HEK293T (cell line): ENCODE data around the gene ADAMTS12.

Source experiments
- CTCF ChIA-PET: fragments of 350-600 bp; formaldehyde crosslinking; extraction: SDS; loops from one replicate; lab custom pipeline; 2021; ENCODE audit warnings: antibody characterized with exemption, inconsistent platforms; lab: Yijun Ruan, JAX
- POLR2A ChIA-PET: fragments of 350-600 bp; formaldehyde crosslinking; extraction: SDS; loops from one replicate; lab custom pipeline; 2020; ENCODE audit warnings: antibody characterized with exemption, inconsistent platforms; lab: Yijun Ruan, JAX
- DNase-seq: peaks from one replicate; pipeline ENCODE4 v3.0.0; 2012; ENCODE audit warnings: mixed read lengths; ENCODE audit errors: extremely low spot score
- ARNT ChIP-seq: fragments of 450-650 bp; IDR thresholded peaks from 2 replicates; pipeline ENCODE4 v1.6.1; 2017; ENCODE audit warnings: mild to moderate bottlenecking
- BHLHE40 ChIP-seq: fragments of 450-650 bp; IDR thresholded peaks from 2 replicates; pipeline ENCODE4 v1.6.1; 2016; ENCODE audit warnings: mild to moderate bottlenecking, moderate library complexity, borderline replicate concordance
- CTBP1 ChIP-seq: fragments of 450-650 bp; IDR thresholded peaks from 2 replicates; pipeline ENCODE4 v1.6.1; 2016; ENCODE audit warnings: borderline replicate concordance
- ELF4 ChIP-seq: fragments of 450-650 bp; IDR thresholded peaks from 2 replicates; pipeline ENCODE4 v1.6.1; 2017; ENCODE audit warnings: antibody characterized with exemption
- FOXA1 ChIP-seq: fragments of 450-650 bp; IDR thresholded peaks from 2 replicates; pipeline ENCODE4 v1.6.1; 2016; ENCODE audit warnings: mild to moderate bottlenecking
- FOXK2 ChIP-seq: fragments of 450-650 bp; IDR thresholded peaks from 2 replicates; pipeline ENCODE4 v1.6.1; 2016; ENCODE audit warnings: mild to moderate bottlenecking
- FOXM1 ChIP-seq: fragments of 450-650 bp; IDR thresholded peaks from 2 replicates; pipeline ENCODE4 v1.6.1; 2017; ENCODE audit warnings: mild to moderate bottlenecking, borderline replicate concordance
- HDGF ChIP-seq: fragments of 450-650 bp; IDR thresholded peaks from 2 replicates; pipeline ENCODE4 v1.6.1; 2017; ENCODE audit warnings: antibody characterized with exemption, borderline replicate concordance
- L3MBTL2 ChIP-seq: fragments of 450-650 bp; conservative IDR thresholded peaks from 2 replicates; pipeline ENCODE4 v1.6.1; 2016; ENCODE audit warnings: mild to moderate bottlenecking
- LEF1 ChIP-seq: fragments of 450-650 bp; IDR thresholded peaks from 2 replicates; pipeline ENCODE4 v1.6.1; 2017; ENCODE audit warnings: mild to moderate bottlenecking, borderline replicate concordance
- NFRKB ChIP-seq: fragments of 450-650 bp; IDR thresholded peaks from 2 replicates; pipeline ENCODE4 v1.6.1; 2016; ENCODE audit warnings: mild to moderate bottlenecking, moderate library complexity
- SP1 ChIP-seq: fragments of 450-650 bp; IDR thresholded peaks from 2 replicates; pipeline ENCODE4 v1.6.1; 2017
- SUZ12 ChIP-seq: fragments of 450-650 bp; IDR thresholded peaks from 2 replicates; pipeline ENCODE4 v1.6.1; 2016; ENCODE audit warnings: mild to moderate bottlenecking
- TARDBP ChIP-seq: fragments of 450-650 bp; IDR thresholded peaks from 2 replicates; pipeline ENCODE4 v1.6.1; 2016
- ZNF384 ChIP-seq: fragments of 450-650 bp; IDR thresholded peaks from 2 replicates; pipeline ENCODE4 v1.6.1; 2016
- TF ChIP-seq, protein P1 (sequence below): fragments of 450-650 bp; IDR thresholded peaks from 2 replicates; pipeline ENCODE4 v1.6.1; 2016

ADAMTS12 gene

GRCh38 chr5:33755231-33755630, 136.6 kb downstream of the ADAMTS12 start:
- no peak for DNase-seq
- ChIA-PET CTCF (no interaction called here), POLR2A (no interaction called here)
- TF ChIP-seq, protein P1, sequence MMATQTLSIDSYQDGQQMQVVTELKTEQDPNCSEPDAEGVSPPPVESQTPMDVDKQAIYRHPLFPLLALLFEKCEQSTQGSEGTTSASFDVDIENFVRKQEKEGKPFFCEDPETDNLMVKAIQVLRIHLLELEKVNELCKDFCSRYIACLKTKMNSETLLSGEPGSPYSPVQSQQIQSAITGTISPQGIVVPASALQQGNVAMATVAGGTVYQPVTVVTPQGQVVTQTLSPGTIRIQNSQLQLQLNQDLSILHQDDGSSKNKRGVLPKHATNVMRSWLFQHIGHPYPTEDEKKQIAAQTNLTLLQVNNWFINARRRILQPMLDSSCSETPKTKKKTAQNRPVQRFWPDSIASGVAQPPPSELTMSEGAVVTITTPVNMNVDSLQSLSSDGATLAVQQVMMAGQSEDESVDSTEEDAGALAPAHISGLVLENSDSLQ: no peak
- TF ChIP-seq FOXM1: no peak
- no peak for TF ChIP-seq HDGF
- TF ChIP-seq NFRKB: no peak
- no peak for TF ChIP-seq LEF1
- TF ChIP-seq BHLHE40: no peak
- no peak for TF ChIP-seq L3MBTL2
- no peak for TF ChIP-seq CTBP1
- no peak for TF ChIP-seq ARNT
- TF ChIP-seq SP1: no peak
- no peak for TF ChIP-seq ELF4
- TF ChIP-seq TARDBP: no peak
- no peak for TF ChIP-seq FOXA1

DNA sequence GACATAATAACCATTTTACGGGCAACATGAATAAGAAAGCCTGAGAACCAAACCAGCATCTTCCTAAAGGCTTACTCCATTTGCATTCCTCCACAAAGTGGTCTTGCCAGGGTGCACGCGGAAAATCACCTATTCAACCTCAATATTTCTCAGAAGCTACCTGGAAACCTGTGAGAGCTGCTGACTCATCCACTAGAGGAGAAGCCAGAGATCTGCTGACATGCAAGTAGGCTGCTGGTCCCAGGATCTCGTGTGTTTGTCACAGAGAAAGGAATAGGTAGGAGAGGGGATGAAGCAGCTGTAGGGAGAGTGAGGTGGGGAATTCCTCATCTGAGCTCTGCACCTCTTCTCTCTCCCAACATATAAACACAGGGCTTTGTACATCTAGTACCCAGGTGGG, 138.1 kb downstream of the ADAMTS12 start:
- POLR2A ChIA-PET: no interaction called here
- CTCF ChIA-PET: interaction anchor here (0.6 kb wide), 1 partner anchor 1676 kb away, joined by 5 read pairs; no protein-coding TSS in a partner anchor
- TF ChIP-seq BHLHE40: no peak
- no peak for TF ChIP-seq HDGF
- TF ChIP-seq TARDBP: no peak
- TF ChIP-seq ELF4: no peak
- no peak for TF ChIP-seq ARNT
- no peak for TF ChIP-seq FOXM1
- DNase-seq: no peak

GRCh38 chr5:33748754-33749153, 143.0 kb downstream of the ADAMTS12 start:
- ChIA-PET POLR2A (no interaction called here), CTCF (no interaction called here)
- DNase-seq: no peak
- TF ChIP-seq BHLHE40: no peak

GRCh38 chr5:33745101-33745770, 146.6 kb downstream of the ADAMTS12 start:
- DNase-seq: no peak
- ChIA-PET CTCF (no interaction called here), POLR2A (no interaction called here)
- TF ChIP-seq HDGF: no peak
- TF ChIP-seq NFRKB: no peak
- TF ChIP-seq ARNT: no peak
- TF ChIP-seq CTBP1: no peak
- no peak for TF ChIP-seq ZNF384

DNA sequence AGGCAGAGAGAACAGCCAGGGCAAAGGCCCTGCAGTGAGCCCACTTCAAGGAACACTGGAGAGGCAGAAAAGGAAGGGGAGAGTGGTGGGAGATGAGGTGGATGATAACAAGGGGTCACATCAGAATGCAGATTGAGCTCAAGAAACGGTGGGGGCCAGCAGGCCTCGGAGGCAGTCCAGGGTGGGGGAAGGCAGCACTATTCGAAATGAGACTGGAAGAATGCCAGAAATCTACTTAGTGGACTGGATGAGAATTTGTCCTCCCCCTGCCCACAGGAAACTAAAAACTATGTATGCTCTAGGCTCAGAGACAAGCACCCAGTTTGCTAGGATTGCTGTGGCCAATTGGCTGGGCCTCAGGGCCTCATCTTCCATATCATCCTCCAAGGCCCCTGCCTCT, 148.7 kb downstream of the ADAMTS12 start:
- TF ChIP-seq, protein P1: no peak
- TF ChIP-seq FOXK2: no peak
- no peak for TF ChIP-seq TARDBP
- no peak for TF ChIP-seq L3MBTL2
- no peak for TF ChIP-seq HDGF
- no peak for TF ChIP-seq NFRKB
- TF ChIP-seq BHLHE40: no peak
- no peak for TF ChIP-seq CTBP1
- TF ChIP-seq ZNF384: no peak
- no peak for TF ChIP-seq FOXM1
- TF ChIP-seq ARNT: no peak
- no peak for TF ChIP-seq SP1
- no peak for TF ChIP-seq LEF1
- TF ChIP-seq ELF4: no peak
- TF ChIP-seq SUZ12: no peak
- no peak for TF ChIP-seq FOXA1
- CTCF ChIA-PET: no interaction called here
- DNase-seq: no peak
- POLR2A ChIA-PET: no interaction called here

- CTCF ChIA-PET: no interaction called here
- DNase-seq: no peak
- POLR2A ChIA-PET: no interaction called here
- TF ChIP-seq FOXM1 (no peak), ARNT (no peak)
Observed at GRCh38 chr5:33742181-33742580, 149.6 kb downstream of the ADAMTS12 start.

GRCh38 chr5:33738967-33739366, 152.8 kb downstream of the ADAMTS12 start:
- CTCF ChIA-PET: no interaction called here
- no peak for TF ChIP-seq FOXA1
- TF ChIP-seq SUZ12: no peak
- no peak for TF ChIP-seq FOXK2
- TF ChIP-seq L3MBTL2: no peak
- no peak for TF ChIP-seq TARDBP
- no peak for TF ChIP-seq NFRKB
- TF ChIP-seq, protein P1: no peak
- no peak for TF ChIP-seq LEF1
- no peak for TF ChIP-seq HDGF
- no peak for TF ChIP-seq SP1
- DNase-seq: no peak
- POLR2A ChIA-PET: no interaction called here
